IgD-negative memory B cell (primary cell): ENCODE measurements around the gene COPA. TPM values are rescaled to one million over a fixed set of nuclear protein-coding genes. Genes with fewer than 3 reads are reported as not detected.
"Not testable (repeated sequence)": the region's sequence is repeated elsewhere in the genome, so short reads cannot be mapped to it uniquely, and the experiment has no call there.

Experiments used
- H3K27ac Mint-ChIP-seq, 3 donors: one replicate each; pipeline ENCODE4 v1.8.0; 2020 to 2022; ENCODE audit warnings: mild to moderate bottlenecking in 3 of 3, mixed read lengths in 3 of 3, moderate library complexity in 1 of 3
- H3K27me3 Mint-ChIP-seq: one replicate; pipeline ENCODE4 v1.8.0; 2021; ENCODE audit warnings: mixed read lengths
- H3K36me3 Mint-ChIP-seq: one replicate; pipeline ENCODE4 v1.8.0; 2020; ENCODE audit warnings: mild to moderate bottlenecking, mixed read lengths
- H3K4me1 Mint-ChIP-seq, 3 donors: one replicate each; pipeline ENCODE4 v1.8.0; 2020 to 2022; ENCODE audit warnings: mixed read lengths in 3 of 3, mild to moderate bottlenecking in 1 of 3
- H3K4me3 Mint-ChIP-seq, 4 donors: one replicate each; pipeline ENCODE4 v1.8.0; 2020 to 2022; ENCODE audit warnings: mild to moderate bottlenecking in 4 of 4, mixed read lengths in 4 of 4, moderate library complexity in 3 of 4
- H3K9me3 Mint-ChIP-seq, 3 donors: one replicate each; pipeline ENCODE4 v1.8.0; 2020 to 2021; ENCODE audit warnings: mixed read lengths in 3 of 3, mild to moderate bottlenecking in 1 of 3
- polyA plus RNA-seq: library from polyadenylated mRNA; unstranded; fragments of 300-500 nt; fragmentation: Illumina TruSeq; gene quantifications from one replicate; pipeline ENCODE4 v1.2.3, GENCODE V29; 2021

Gene COPA
- polyA plus RNA-seq, 1 donor from 2014 or later: 90.2 TPM

- Mint-ChIP-seq H3K4me1 (peaks cover under 1 to 13% (median 4%) of the 10 kb centered on the region in 3 donors), H3K27ac (no peak overlapping the region), H3K9me3 (no peaks in the 10 kb centered on the region), H3K27me3 (no peaks in the 10 kb centered on the region), H3K36me3 (peaks cover 2% of the 10 kb centered on the region), H3K4me3 (no peak overlapping the region)
Observed at GRCh38 chr1:160325252-160325651, 17.8 kb downstream of the COPA start.

GRCh38 chr1:160322831-160323230 lies 20.2 kb downstream of the COPA start:
- Mint-ChIP-seq H3K36me3 (peaks cover 6% of the 10 kb centered on the region), H3K4me1 (peaks cover 2 to 19% (median 9%) of the 10 kb centered on the region in 3 donors), H3K27me3 (no peaks in the 10 kb centered on the region), H3K4me3 (no peak overlapping the region), H3K27ac (no peak overlapping the region), H3K9me3 (peaks cover 0 to 1% (median 0%) of the 10 kb centered on the region in 3 donors)

GRCh38 chr1:160315359-160315758 lies 27.7 kb downstream of the COPA start:
- no peaks in the 10 kb centered on the region for H3K27me3 Mint-ChIP-seq
- peak overlapping the region in 1 of 4 donors; percentile 22 for H3K4me3 Mint-ChIP-seq
- H3K27ac Mint-ChIP-seq: peak overlapping the region in 1 of 3 donors; percentile 77
- H3K36me3 Mint-ChIP-seq: peaks cover 29% of the 10 kb centered on the region
- peaks cover 10 to 22% (median 12%) of the 10 kb centered on the region in 3 donors for H3K4me1 Mint-ChIP-seq
- H3K9me3 Mint-ChIP-seq: peaks cover 5 to 13% (median 7%) of the 10 kb centered on the region in 3 donors

GRCh38 chr1:160309571-160309970 lies 33.5 kb downstream of the COPA start:
- Mint-ChIP-seq H3K9me3 (no peaks in the 10 kb centered on the region), H3K27ac (peak overlapping the region in 2 of 3 donors; percentile 40 to 86), H3K36me3 (peaks cover 15% of the 10 kb centered on the region), H3K4me1 (peaks cover 26 to 50% (median 35%) of the 10 kb centered on the region in 3 donors), H3K4me3 (peak overlapping the region in 1 of 4 donors; percentile 6), H3K27me3 (no peaks in the 10 kb centered on the region)

- H3K4me1 Mint-ChIP-seq: peaks cover 26 to 50% (median 35%) of the 10 kb centered on the region in 3 donors
- H3K4me3 Mint-ChIP-seq: peak overlapping the region in 2 of 4 donors; percentile 6 to 12
- H3K27ac Mint-ChIP-seq: peak overlapping the region in 2 of 3 donors; percentile 40 to 53
- H3K9me3 Mint-ChIP-seq: no peaks in the 10 kb centered on the region
- peaks cover 15% of the 10 kb centered on the region for H3K36me3 Mint-ChIP-seq
- no peaks in the 10 kb centered on the region for H3K27me3 Mint-ChIP-seq
Observed at GRCh38 chr1:160309185-160309557, 33.9 kb downstream of the COPA start.

- H3K9me3 Mint-ChIP-seq: no peaks in the 10 kb centered on the region
Observed at GRCh38 chr1:160308451-160309184, 34.4 kb downstream of the COPA start.

GRCh38 chr1:160307118-160307791 lies 35.8 kb downstream of the COPA start:
- H3K4me1 Mint-ChIP-seq: peaks cover 25 to 42% (median 35%) of the 10 kb centered on the region in 3 donors
- H3K36me3 Mint-ChIP-seq: peaks cover 12% of the 10 kb centered on the region
- no peaks in the 10 kb centered on the region for H3K27me3 Mint-ChIP-seq
- H3K9me3 Mint-ChIP-seq: no peaks in the 10 kb centered on the region
- H3K27ac Mint-ChIP-seq: peak overlapping the region; percentile 69 to 97 (median 97)
- peak overlapping the region; percentile 39 to 90 (median 72) for H3K4me3 Mint-ChIP-seq

More at GRCh38 chr1:160308451-160309184, 34.4 kb downstream of the COPA start:
- Mint-ChIP-seq H3K4me1 (peaks cover 25 to 50% (median 35%) of the 10 kb centered on the region in 3 donors), H3K4me3 (peak overlapping the region in 3 of 4 donors; percentile 12 to 47 (median 43)), H3K27ac (peak overlapping the region; percentile 33 to 87 (median 61)), H3K27me3 (no peaks in the 10 kb centered on the region), H3K36me3 (peaks cover 13% of the 10 kb centered on the region)

GRCh38 chr1:160300173-160300572 lies 42.9 kb downstream of the COPA start:
- H3K4me3 Mint-ChIP-seq: no peak overlapping the region
- no peaks in the 10 kb centered on the region for H3K4me1 Mint-ChIP-seq
- H3K27ac Mint-ChIP-seq: no peak overlapping the region
- H3K27me3 Mint-ChIP-seq: no peaks in the 10 kb centered on the region
- H3K9me3 Mint-ChIP-seq: no peaks in the 10 kb centered on the region
- peaks cover 8% of the 10 kb centered on the region for H3K36me3 Mint-ChIP-seq

- no peak overlapping the region for H3K27ac Mint-ChIP-seq
- H3K4me3 Mint-ChIP-seq: no peak overlapping the region
- no peaks in the 10 kb centered on the region for H3K27me3 Mint-ChIP-seq
- H3K36me3 Mint-ChIP-seq: peaks cover 5% of the 10 kb centered on the region
- peaks cover 3 to 5% (median 4%) of the 10 kb centered on the region in 3 donors for H3K4me1 Mint-ChIP-seq
- H3K9me3 Mint-ChIP-seq: no peaks in the 10 kb centered on the region
Observed at GRCh38 chr1:160296036-160296435, 47.0 kb downstream of the COPA start.

- H3K27me3 Mint-ChIP-seq: no peaks in the 10 kb centered on the region
- no peak overlapping the region for H3K4me3 Mint-ChIP-seq
- no peaks in the 10 kb centered on the region for H3K9me3 Mint-ChIP-seq
- H3K36me3 Mint-ChIP-seq: peaks cover 1% of the 10 kb centered on the region
- peak overlapping the region; percentile 40 to 85 (median 76) for H3K27ac Mint-ChIP-seq
- peaks cover 3 to 5% (median 4%) of the 10 kb centered on the region in 3 donors for H3K4me1 Mint-ChIP-seq
Observed at GRCh38 chr1:160293020-160293968, 49.8 kb downstream of the COPA start.

- peak overlapping the region in 2 of 3 donors; percentile 28 to 71 for H3K27ac Mint-ChIP-seq
- no peaks in the 10 kb centered on the region for H3K9me3 Mint-ChIP-seq
- no peaks in the 10 kb centered on the region for H3K27me3 Mint-ChIP-seq
- no peaks in the 10 kb centered on the region for H3K36me3 Mint-ChIP-seq
- peaks cover 3 to 8% (median 4%) of the 10 kb centered on the region in 3 donors for H3K4me1 Mint-ChIP-seq
- peak overlapping the region in 1 of 4 donors; percentile 36 for H3K4me3 Mint-ChIP-seq
Observed at GRCh38 chr1:160291248-160292220, 51.5 kb downstream of the COPA start.

- H3K9me3 Mint-ChIP-seq, H3K36me3 Mint-ChIP-seq, H3K27me3 Mint-ChIP-seq, H3K4me3 Mint-ChIP-seq, H3K27ac Mint-ChIP-seq: not testable (repeated sequence)
- H3K4me1 Mint-ChIP-seq: peaks cover 20 to 25% (median 22%) of the 10 kb centered on the region in 3 donors
Observed at GRCh38 chr1:160287769-160288168, 55.3 kb downstream of the COPA start.

GRCh38 chr1:160285506-160285905 lies 57.5 kb downstream of the COPA start:
- Mint-ChIP-seq H3K36me3 (no peaks in the 10 kb centered on the region), H3K27me3 (no peaks in the 10 kb centered on the region), H3K27ac (peak overlapping the region in 2 of 3 donors; percentile 86 to 91), H3K4me1 (peaks cover 16 to 20% (median 18%) of the 10 kb centered on the region in 3 donors), H3K4me3 (peak overlapping the region in 3 of 4 donors; percentile 87 to 97 (median 96)), H3K9me3 (no peaks in the 10 kb centered on the region)
